Superior temporal gyrus (tissue), 1 donor: Measurements from ENCODE around the gene HIGD2A.
"Not testable (repeated sequence)": the region's sequence is repeated elsewhere in the genome, so short reads cannot be mapped to it uniquely, and the experiment has no call there.

ENCODE experiments used
- DNase-seq: peaks from one replicate; pipeline ENCODE4 v3.0.0-alpha.2; 2016; ENCODE audit errors: extremely low spot score

HIGD2A gene

DNA sequence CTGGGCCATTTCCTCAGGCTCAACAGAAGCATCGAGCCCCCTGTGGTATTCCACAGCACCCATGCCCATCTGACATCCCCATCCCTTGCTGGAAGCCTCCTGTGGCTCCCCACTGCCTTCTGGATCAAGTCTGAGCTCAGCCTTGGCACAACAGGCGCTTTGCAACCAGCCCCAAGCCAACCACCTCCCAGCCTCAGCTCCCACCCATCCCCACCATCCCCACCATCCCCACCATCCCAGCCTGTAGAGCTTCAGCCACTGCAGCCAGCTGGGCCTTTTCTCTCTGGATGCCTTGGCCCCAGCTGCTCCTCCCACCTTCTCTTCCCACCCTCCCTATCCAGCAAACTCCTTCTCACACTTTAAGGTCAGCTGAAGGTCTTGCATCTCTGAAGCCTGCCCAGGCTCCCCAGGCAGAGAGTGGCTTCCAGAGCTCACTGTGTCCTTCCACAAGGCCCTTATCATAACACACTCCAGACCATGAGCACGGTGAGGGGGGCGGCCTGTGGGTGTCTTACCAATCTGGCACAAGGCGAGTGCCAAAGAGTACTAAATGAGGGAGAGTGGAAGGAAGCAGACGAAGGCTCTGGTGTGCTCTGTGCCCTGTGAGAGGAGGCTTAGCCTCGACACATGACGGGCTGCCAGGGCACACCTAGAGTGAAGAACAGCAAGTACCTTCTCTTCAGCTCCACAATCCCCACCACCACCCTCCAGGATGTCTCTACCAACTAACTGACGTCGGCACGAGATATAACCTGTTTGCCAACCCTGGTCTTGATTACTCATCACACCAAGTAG is 6.5 kb downstream of the HIGD2A start:
- no peak for DNase-seq

- no peak for DNase-seq
Observed at GRCh38 chr5:176396330-176396729, 7.8 kb downstream of the HIGD2A start.

GRCh38 chr5:176397736-176398420 is 9.3 kb downstream of the HIGD2A start:
- no peak for DNase-seq

GRCh38 chr5:176400382-176401156 is 12.0 kb downstream of the HIGD2A start:
- no peak for DNase-seq

DNA sequence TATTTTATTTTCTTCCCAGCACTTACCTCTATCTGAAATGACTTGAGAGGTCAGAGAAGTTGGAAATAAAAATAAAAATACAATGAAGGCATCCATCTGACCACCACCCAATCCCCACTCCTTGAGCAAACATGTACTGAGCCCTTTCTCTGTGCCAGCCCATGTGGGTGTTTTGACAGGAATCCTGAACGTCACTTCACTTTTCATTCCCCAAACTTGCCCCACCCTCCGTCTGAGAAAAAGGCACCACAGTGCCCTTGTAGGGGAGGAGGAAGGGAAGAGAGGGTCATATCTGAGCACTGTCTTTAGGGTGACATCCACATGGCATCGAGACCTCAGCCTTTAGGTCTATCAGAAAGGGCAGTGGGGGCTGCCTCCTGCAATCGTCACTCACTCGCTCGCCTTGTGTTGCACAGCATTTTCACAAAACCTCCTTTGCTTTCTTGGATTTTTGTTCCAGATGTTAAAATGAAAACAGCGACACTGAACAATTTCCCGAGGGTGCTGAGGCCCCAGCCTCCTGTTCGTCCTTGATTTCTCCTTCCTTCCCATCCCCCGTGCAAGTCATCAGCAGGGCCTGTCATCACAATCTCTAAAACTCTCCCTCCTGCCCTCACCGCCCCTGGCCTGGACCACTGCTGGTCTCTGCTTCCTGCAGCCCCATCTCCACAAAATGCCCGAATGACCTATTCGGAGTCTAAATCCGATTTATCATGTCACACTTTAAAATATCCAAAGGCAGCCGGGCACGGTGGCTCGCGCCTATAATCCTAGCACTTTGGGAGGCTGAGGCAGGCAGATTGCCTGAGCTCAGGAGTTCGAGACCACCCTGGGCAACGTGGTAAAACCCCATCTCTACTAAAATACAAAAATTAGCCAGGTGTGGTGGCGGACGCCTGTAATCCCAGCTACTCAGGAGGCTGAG is 13.0 kb downstream of the HIGD2A start:
- DNase-seq = no peak

- DNase-seq = no peak
Observed at GRCh38 chr5:176405656-176406435, 17.3 kb downstream of the HIGD2A start.

GRCh38 chr5:176406436-176407052 is 18.0 kb downstream of the HIGD2A start:
- no peak for DNase-seq

- peak; percentile 40 for DNase-seq
Observed at GRCh38 chr5:176407456-176408251, 19.1 kb downstream of the HIGD2A start.

DNA sequence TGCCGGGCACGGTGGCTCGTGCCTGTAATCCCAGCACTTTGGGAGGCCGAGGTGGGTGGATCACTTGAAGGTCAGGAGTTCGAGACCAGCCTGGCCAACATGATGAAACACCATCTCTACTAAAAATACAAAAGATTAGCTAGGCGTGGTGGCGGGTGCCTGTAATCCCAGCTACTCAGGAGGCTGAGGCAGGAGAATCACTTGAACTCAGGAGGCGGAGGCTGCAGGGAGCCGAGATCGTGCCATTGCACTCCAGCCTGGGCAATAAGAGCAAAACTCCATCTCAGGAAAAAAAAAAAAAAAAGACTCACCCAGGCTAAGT is 19.7 kb downstream of the HIGD2A start:
- not testable (repeated sequence) for DNase-seq

DNA sequence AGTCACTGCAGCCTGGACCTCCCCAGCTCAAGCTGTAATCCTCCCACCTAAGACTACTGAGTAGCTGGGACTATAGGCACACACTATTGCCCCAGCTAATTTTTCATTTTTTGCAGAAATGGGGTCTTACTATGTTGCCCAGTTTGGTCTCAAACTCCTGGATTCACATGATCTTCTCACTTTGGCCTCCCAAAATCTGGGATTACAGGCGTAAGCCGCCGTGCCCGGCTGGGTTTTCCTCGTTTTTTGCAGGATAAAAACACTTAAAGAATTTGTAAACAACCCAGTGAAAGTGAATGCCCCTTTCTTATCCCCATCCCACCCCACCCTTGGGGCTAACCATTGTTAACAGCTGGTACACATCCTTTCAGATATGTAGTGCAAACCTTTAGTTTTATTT is 20.0 kb downstream of the HIGD2A start:
- DNase-seq = no peak

- no peak for DNase-seq
Observed at GRCh38 chr5:176409765-176410164, 21.2 kb downstream of the HIGD2A start.

DNA sequence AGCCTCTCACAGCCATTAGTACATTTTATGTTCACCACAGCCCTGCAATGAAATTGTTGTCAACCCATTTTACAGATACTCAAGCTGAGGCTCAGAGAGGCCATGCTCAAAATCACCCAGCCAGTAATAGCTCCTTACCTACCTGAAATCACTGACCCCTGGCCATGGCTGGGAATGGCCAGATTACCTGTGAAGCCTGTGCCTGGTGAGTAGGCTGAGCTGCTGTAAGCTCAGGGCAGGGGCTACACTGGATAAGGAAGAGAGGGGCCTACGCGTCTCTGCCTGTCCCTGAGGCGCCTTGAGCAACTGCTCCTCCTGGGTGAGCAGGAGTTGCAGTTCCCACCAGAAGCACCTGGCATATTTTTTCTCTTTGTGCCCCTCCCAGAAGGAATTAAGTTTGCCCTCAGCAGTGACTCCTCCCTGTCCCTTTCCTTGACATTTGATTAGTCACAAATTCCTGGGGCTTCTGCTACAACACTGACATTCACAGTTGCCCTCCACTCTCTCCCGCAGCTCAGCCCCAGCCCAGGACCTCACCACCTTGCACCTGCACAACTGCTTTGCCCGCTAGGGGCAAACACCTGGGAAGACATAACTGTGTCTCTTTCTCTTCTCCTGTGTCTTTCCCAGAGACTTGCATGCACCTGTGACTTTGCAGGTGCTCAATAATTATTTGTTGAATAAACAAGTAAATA is 22.1 kb downstream of the HIGD2A start:
- DNase-seq = no peak

DNA sequence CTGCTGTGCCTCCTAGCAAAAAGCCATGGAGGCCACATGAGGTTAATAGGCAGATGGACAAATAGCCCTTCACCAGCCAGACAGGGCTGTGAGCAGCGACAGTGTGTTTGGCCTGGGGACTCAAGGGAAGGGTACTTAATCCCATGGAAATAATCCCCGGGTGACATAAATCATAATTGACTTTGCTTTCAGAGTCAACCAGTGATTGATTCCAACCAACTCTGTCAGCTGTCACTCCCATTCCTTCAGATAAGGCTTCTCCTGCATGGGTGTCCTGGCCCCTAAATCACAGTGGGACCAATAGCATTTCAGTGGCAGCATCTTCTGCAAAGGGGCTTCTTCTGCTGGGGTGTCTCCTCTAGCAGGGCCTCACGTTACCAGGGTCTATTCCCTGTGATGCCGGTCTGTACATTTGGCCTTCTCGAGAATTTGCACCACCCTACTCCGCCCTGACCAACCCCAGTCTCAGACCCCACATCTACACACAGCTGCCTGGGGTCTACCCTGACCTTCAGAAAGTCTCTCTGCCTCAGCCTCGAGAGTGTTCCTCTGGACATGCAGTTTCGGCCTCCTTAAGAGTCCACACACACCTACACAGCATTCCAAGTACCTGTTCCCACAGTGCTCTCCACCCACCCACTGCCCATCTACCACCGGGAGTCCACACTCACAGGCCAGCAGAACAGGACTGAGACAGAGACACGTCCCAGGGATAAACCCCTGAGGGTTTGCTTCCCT is 24.1 kb downstream of the HIGD2A start:
- no peak for DNase-seq

GRCh38 chr5:176413255-176413565 is 24.7 kb downstream of the HIGD2A start:
- no peak for DNase-seq

GRCh38 chr5:176413709-176414191 is 25.2 kb downstream of the HIGD2A start:
- no peak for DNase-seq

- DNase-seq = no peak
Observed at GRCh38 chr5:176414704-176415103, 26.2 kb downstream of the HIGD2A start.

DNA sequence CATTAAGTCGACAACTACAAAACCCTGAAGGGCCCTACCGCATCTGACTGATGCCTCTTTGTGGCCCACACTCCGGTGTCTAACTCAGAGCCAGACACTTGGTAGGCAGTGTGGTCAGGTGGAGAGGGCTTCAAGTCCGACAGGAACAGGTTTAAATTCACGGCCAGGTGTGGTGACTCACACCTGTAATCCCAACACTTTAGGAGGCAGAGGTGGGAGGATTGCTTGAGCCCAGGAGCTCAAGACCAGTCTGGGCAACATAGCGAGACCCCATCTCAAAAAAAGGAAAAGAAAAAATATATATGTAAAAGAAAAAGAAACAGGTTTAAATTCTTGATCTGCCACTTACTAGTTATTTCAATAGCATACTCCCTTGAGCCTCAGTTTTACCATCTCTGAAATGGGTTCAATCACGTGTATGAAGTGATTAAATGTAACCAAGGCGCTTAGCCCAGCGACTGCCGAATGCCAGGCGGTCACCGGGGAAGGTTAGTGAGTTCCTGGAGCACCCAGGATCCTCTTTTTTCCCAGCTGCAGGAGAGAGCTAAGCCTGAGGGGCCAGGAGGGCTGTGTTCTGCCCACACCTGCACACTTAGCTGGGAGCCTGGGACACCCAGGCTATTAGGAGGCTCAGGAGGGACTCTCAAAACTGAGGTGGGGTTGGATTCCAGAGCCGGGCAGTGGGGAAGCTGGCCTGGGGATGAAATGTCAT is 26.8 kb downstream of the HIGD2A start:
- DNase-seq = no peak
